HG03025 (cell line): ENCODE results near the gene SMAD7.
A peak's percentile ranks its signal among the peaks of the same experiment; 100 is the strongest.

Source experiments
- ATAC-seq: cut with Tn5 transposase; IDR thresholded peaks from one replicate; pipeline ENCODE4 v1.9.1; 2021; ENCODE audit warnings: mild to moderate bottlenecking, moderate library complexity; ENCODE audit not compliant: unreplicated experiment, low FRiP score

The SMAD7 gene

GRCh38 chr18:48899558-48900174, 51.1 kb downstream of the SMAD7 start:
- no peak for ATAC-seq

GRCh38 chr18:48898521-48898920, 52.2 kb downstream of the SMAD7 start:
- no peak for ATAC-seq

GRCh38 chr18:48897531-48897930, 53.2 kb downstream of the SMAD7 start:
- ATAC-seq: no peak

- ATAC-seq: peak; percentile 49
Observed at GRCh38 chr18:48896875-48897511, 53.8 kb downstream of the SMAD7 start.

GRCh38 chr18:48896326-48896874, 54.4 kb downstream of the SMAD7 start:
- ATAC-seq: no peak

GRCh38 chr18:48894799-48895346, 55.9 kb downstream of the SMAD7 start:
- ATAC-seq: no peak

- no peak for ATAC-seq
Observed at GRCh38 chr18:48893608-48894600, 56.9 kb downstream of the SMAD7 start.

GRCh38 chr18:48893061-48893607, 57.6 kb downstream of the SMAD7 start:
- ATAC-seq: no peak

- no peak for ATAC-seq
Observed at GRCh38 chr18:48892146-48892855, 58.5 kb downstream of the SMAD7 start.

- ATAC-seq: no peak
Observed at GRCh38 chr18:48891721-48892120, 59.0 kb downstream of the SMAD7 start.

- no peak for ATAC-seq
Observed at GRCh38 chr18:48889981-48890762, 60.6 kb downstream of the SMAD7 start.

- no peak for ATAC-seq
Observed at GRCh38 chr18:48889115-48889941, 61.4 kb downstream of the SMAD7 start.

- ATAC-seq: no peak
Observed at GRCh38 chr18:48888773-48889080, 62.0 kb downstream of the SMAD7 start.

- ATAC-seq: no peak
Observed at GRCh38 chr18:48887905-48888772, 62.6 kb downstream of the SMAD7 start.

- no peak for ATAC-seq
Observed at GRCh38 chr18:48887294-48887904, 63.4 kb downstream of the SMAD7 start.

GRCh38 chr18:48886520-48887293, 64.1 kb downstream of the SMAD7 start:
- no peak for ATAC-seq
